Body of pancreas (tissue), 4 donors: ENCODE measurements around the gene SELENOO. TPM values are rescaled to one million over a fixed set of nuclear protein-coding genes. Genes with fewer than 3 reads are reported as not detected.
A peak's percentile ranks its signal among the peaks of the same experiment; 100 is the strongest.

Experiments used
- ATAC-seq: fragments of 150-250 bp; one replicate; pipeline ENCODE4 v1.9.1; 2016
- DNase-seq, 4 donors: peaks; one replicate each; pipeline ENCODE4 v3.0.0-alpha.2; 2019
- H3K27ac ChIP-seq, 4 donors: fragments of 200-600 bp; sonication (generic); 1 replicate in 3 of 4; 2 replicates in 1 of 4; pipeline versions ENCODE4 v1.5.1 to v1.6.1; 2016 to 2019; ENCODE audit warnings: mild to moderate bottlenecking in 1 of 4, mixed read lengths in 1 of 4, moderate library complexity in 1 of 4
- H3K27me3 ChIP-seq, 2 donors: fragments of 200-600 bp; sonication (generic); one replicate each; pipeline ENCODE4 v1.6.0; 2016; ENCODE audit warnings: mild to moderate bottlenecking in 1 of 2
- H3K36me3 ChIP-seq, 2 donors: fragments of 200-600 bp; sonication (generic); replicated peaks in 1 of 2; 2 replicates each; pipeline ENCODE4 v1.5.1; 2016; ENCODE audit warnings: low read depth in 2 of 2; ENCODE audit not compliant: insufficient read depth in 1 of 2
- H3K4me1 ChIP-seq: fragments of 200-600 bp; sonication (generic); one replicate; pipeline ENCODE4 v1.6.0; 2016
- H3K4me3 ChIP-seq, 2 donors: fragments of 200-600 bp; sonication (generic); 1 replicate in 1 of 2; 2 replicates in 1 of 2; pipeline ENCODE4 v1.5.1; 2016 to 2019
- H3K9me3 ChIP-seq, 3 donors: fragments of 200-600 bp; sonication (generic); 1 replicate in 2 of 3; 2 replicates in 1 of 3; pipeline ENCODE4 v1.5.1; 2016
- POLR2A ChIP-seq, 3 donors: fragments of 450-650 bp; IDR thresholded peaks; one replicate each; pipeline ENCODE4 v1.6.1; 2016; ENCODE audit warnings: antibody characterized with exemption in 3 of 3, mild to moderate bottlenecking in 2 of 3
- WGBS, 2 donors: methylation state at CpG; one replicate each; pipeline ENCODE4 v1.1.5; 2017; 5-methylcytosine and 5-hydroxymethylcytosine counted together
- intact Hi-C: fragments of 100-400 bp; cut with DNase I; formaldehyde crosslinking; loops from one replicate; pipeline ENCODE4 v1.15.1; 2023
- total RNA-seq, 2 donors: library from RNA; depleted of rRNA; stranded (reverse); fragments of >200 nt; gene quantifications; one replicate each; pipeline ENCODE4 v1.1.0, GENCODE V29; 2016
- TF ChIP-seq, protein P1 (sequence below), 7 experiments: fragments of 450-650 bp in 4 of 7; fragments of 200-600 bp in 3 of 7; sonication (generic) in 3 of 7; IDR thresholded peaks; one replicate each; pipeline ENCODE4 v1.5.1; 2016 to 2019; ENCODE audit warnings: antibody characterized with exemption in 7 of 7

Gene SELENOO
- total RNA-seq, 2 donors from 2014 or later: 23.6 to 57.4 TPM

GRCh38 chr22:50236731-50237409 is 36.1 kb downstream of the SELENOO start:
- Histone ChIP-seq H3K4me1 (peaks cover 15% of the 10 kb centered on the region), H3K9me3 (no peaks in the 10 kb centered on the region), H3K27me3 (no peaks in the 10 kb centered on the region), H3K27ac (no peak overlapping the region), H3K36me3 (no peaks in the 10 kb centered on the region), H3K4me3 (no peak overlapping the region)
- ATAC-seq (no peak), DNase-seq (no peak)
- WGBS, 2 donors: 73 to 96% methylated on average over 7 to 11 of the region's 11 CpGs
- intact Hi-C loops: no loop called here
- TF ChIP-seq POLR2A (IDR thresholded peaks at IDR 0.05): no peak
- TF ChIP-seq, protein P1, sequence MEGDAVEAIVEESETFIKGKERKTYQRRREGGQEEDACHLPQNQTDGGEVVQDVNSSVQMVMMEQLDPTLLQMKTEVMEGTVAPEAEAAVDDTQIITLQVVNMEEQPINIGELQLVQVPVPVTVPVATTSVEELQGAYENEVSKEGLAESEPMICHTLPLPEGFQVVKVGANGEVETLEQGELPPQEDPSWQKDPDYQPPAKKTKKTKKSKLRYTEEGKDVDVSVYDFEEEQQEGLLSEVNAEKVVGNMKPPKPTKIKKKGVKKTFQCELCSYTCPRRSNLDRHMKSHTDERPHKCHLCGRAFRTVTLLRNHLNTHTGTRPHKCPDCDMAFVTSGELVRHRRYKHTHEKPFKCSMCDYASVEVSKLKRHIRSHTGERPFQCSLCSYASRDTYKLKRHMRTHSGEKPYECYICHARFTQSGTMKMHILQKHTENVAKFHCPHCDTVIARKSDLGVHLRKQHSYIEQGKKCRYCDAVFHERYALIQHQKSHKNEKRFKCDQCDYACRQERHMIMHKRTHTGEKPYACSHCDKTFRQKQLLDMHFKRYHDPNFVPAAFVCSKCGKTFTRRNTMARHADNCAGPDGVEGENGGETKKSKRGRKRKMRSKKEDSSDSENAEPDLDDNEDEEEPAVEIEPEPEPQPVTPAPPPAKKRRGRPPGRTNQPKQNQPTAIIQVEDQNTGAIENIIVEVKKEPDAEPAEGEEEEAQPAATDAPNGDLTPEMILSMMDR (IDR thresholded peaks at IDR 0.05): peak in 5 of 7 experiments; percentile 12 to 27 (median 20)

GRCh38 chr22:50238755-50239154 is 37.9 kb downstream of the SELENOO start:
- DNase-seq (no peak), ATAC-seq (no peak)
- no peak for TF ChIP-seq POLR2A (IDR thresholded peaks at IDR 0.05)
- TF ChIP-seq, protein P1 (IDR thresholded peaks at IDR 0.05): no peak
- WGBS, 2 donors: 81 to 86% methylated on average over 8 to 9 of the region's 9 CpGs
- Histone ChIP-seq H3K27ac (no peak overlapping the region), H3K4me1 (peaks cover 28% of the 10 kb centered on the region), H3K4me3 (no peak overlapping the region), H3K36me3 (no peaks in the 10 kb centered on the region), H3K9me3 (no peaks in the 10 kb centered on the region), H3K27me3 (no peaks in the 10 kb centered on the region)
- intact Hi-C loops: no loop called here

GRCh38 chr22:50242406-50242949 is 41.7 kb downstream of the SELENOO start:
- no peaks in the 10 kb centered on the region for H3K9me3 ChIP-seq
- H3K4me1 ChIP-seq: peaks cover 39% of the 10 kb centered on the region
- intact Hi-C loops: loop anchor here (10.0 kb wide), 1 partner anchor 262 kb away; the partner anchor contains the start of genes LMF2 and NCAPH2
- no peaks in the 10 kb centered on the region for H3K36me3 ChIP-seq
- no peaks in the 10 kb centered on the region for H3K27me3 ChIP-seq
- DNase-seq (no peak), ATAC-seq (no peak)
- WGBS, 2 donors: 50% methylated on average over 13 to 14 of the region's 14 CpGs
- peak overlapping the region in 1 of 2 donors; percentile 93 for H3K4me3 ChIP-seq
- H3K27ac ChIP-seq: no peak overlapping the region
- TF ChIP-seq, protein P1 (IDR thresholded peaks at IDR 0.05): no peak
- TF ChIP-seq POLR2A (IDR thresholded peaks at IDR 0.05): no peak

- peak; percentile 24 for ATAC-seq
- no peak for DNase-seq
- Histone ChIP-seq H3K4me3 (peak overlapping the region; percentile 39 to 93), H3K27ac (peak overlapping the region in 3 of 4 donors; percentile 75 to 97 (median 96)), H3K27me3 (no peaks in the 10 kb centered on the region), H3K4me1 (peaks cover 39% of the 10 kb centered on the region), H3K36me3 (no peaks in the 10 kb centered on the region), H3K9me3 (no peaks in the 10 kb centered on the region)
- WGBS, 2 donors: 11 to 12% methylated on average over 19 to 27 of the region's 27 CpGs
- TF ChIP-seq POLR2A (IDR thresholded peaks at IDR 0.05): no peak
- TF ChIP-seq, protein P1 (IDR thresholded peaks at IDR 0.05): no peak
- intact Hi-C loops: loop anchor here (10.0 kb wide), 1 partner anchor 261 kb away; the partner anchor contains the start of genes LMF2 and NCAPH2
Observed at GRCh38 chr22:50243685-50244419, 43.0 kb downstream of the SELENOO start.
